Measurements from ENCODE around the gene SDC1. TPM values are rescaled to one million over a fixed set of nuclear protein-coding genes. Genes with fewer than 3 reads are reported as not detected.

The SDC1 gene
- total RNA-seq, 2 experiments from 2014 or later, result 0.13 to 0.19 TPM

GRCh38 chr2:20159411-20160070 lies 65.4 kb downstream of the SDC1 start:
- POLR2A ChIA-PET, result no interaction called here
- CTCF ChIA-PET, result no interaction called here

GRCh38 chr2:20157193-20157891 lies 67.6 kb downstream of the SDC1 start:
- POLR2A ChIA-PET, result no interaction called here
- CTCF ChIA-PET, result no interaction called here

- POLR2A ChIA-PET, result no interaction called here
- CTCF ChIA-PET, result no interaction called here
These were observed 68.1 kb downstream of the SDC1 start for GRCh38 chr2:20156836-20157192.

DNA sequence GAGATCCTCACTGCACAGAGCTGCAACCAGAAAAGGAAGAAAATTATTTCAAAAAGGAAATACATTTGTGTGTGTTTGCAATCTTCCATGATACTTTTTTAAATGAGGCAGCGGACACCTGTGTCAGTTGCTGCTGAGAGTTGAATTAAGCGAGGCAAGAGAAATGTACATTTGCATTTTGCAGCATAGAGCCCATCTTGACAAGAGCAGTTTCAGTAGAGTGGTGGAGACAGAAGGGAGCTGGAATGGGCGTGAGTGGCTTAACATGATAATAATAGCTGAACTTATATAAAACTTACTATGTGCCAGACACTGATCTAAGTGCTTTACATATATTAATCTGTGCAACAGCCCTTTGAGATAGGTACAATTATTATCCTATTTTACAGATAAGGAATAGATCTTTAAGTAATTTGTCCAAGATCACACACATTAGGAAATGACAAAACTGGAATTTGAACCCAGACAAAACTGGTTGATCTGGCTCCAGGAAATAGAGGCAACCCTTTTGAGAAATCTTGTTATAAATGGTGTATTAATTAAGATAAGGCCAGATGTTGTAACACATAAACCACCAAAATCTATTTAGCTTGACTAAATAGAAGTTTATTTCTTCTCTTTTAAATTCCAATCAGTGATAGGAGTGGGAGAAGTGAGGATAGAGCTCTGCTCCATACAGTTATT lies 68.7 kb downstream of the SDC1 start:
- CTCF ChIA-PET, result interaction anchor here (0.5 kb wide), 1 partner anchor 21 kb away, joined by 4 read pairs; no protein-coding TSS in a partner anchor

DNA sequence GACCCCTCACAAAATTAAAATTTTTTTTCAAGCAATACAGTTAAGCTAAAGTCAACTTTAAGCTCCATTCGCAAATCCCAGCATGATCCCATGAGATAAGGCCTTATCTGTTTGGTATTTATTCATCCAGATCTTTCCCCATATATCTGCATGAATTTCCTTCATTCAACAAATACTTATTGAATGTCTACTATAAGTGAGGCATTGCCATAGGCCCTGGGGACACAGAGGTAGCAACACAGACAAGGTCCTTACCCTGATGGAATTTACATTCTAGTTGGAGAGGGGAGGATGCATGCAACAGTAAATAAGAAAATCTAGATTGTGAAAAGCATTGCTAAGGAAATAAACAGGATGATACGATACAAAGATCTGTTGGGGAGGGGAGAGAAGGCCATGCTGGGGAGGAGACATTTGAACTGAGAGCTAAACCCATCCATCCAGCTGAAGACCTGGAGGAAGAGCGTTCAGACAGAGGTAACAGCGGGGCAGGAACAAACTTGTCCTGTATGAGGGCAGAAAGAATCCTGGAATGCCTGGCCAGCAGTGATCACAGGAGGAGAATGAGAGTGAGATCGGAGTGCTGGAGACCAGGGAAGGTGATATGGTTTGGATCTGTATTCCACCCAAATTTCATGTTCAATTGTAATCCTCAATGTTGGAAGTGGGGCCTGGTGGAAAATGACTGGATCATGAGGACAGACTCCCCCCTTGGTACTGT lies 71.6 kb downstream of the SDC1 start:
- ChIA-PET POLR2A (no interaction called here), CTCF (no interaction called here)

More for the DNA sequence above, 68.7 kb downstream of the SDC1 start:
- POLR2A ChIA-PET, result no interaction called here

DNA sequence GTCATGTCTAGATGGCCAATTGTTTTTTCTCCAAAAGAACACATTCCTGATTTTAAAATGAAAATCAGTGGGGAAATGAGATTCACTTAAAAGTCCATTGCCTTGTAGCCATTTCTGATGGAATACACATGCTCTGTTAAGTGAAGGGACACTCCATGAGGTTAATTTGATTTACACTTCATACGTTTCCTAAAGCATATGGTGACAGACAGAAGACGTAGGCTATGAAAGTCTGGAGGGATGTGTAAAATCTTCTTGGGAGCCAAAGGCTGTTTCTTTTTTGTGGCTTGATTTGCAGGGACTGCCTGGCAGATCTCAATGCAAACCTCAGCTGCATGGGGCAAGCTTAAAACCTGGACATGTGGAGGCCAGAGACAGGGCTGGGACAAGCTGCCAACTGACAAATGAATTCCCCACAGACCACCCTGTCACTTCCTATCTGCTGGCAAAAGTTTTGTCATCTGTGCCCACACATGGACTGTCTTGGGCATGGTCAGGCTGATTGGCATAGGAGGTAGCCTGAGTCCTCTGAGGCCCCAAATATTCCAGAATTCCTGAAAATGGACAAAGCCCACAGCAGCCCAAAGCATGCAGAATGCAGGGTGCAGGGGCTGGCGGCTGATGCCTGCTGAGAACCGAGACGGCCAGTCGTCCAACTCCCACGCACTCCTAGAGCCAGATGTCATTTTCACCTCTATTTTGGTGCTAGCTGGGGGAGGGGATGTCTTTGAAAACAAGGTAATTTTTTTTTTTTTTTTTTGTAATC lies 73.9 kb downstream of the SDC1 start:
- CTCF ChIA-PET, result no interaction called here
- POLR2A ChIA-PET, result no interaction called here

Other genes starting within 250 kb of the SDC1 start
- 10 to 100 TPM; 12.2 to 12.4 TPM for gene WDR35, start 235.0 kb downstream of the SDC1 start, total RNA-seq
- gene MATN3, start 212.5 kb downstream of the SDC1 start, total RNA-seq, result not detected
- 10 to 100 TPM; 23.9 to 27.5 TPM for gene LAPTM4A, start 173.5 kb downstream of the SDC1 start, total RNA-seq
- gene PUM2, start 125.7 kb upstream of the SDC1 start, total RNA-seq, result 100 to 1,000 TPM; 118 TPM
- gene RHOB, start 221.9 kb upstream of the SDC1 start, total RNA-seq, result 10 to 100 TPM; 43.8 to 44.0 TPM